ENCODE measurements around the gene ADAMTSL5.

Gene ADAMTSL5

GRCh38 chr19:1486720-1487575 is 25.9 kb downstream of the ADAMTSL5 start:
- TF ChIP-seq CTCF (conservative IDR thresholded peaks at IDR 0.05; ENCODE audit: low read length), result no peak
- DNase-seq (ENCODE audit: low read depth), result no peak
- H3K4me3 ChIP-seq (ENCODE audit: low read length), result no peak overlapping the region

- no peak for TF ChIP-seq CTCF (conservative IDR thresholded peaks at IDR 0.05; ENCODE audit: low read length)
- no peak overlapping the region for H3K4me3 ChIP-seq (ENCODE audit: low read length)
- DNase-seq (ENCODE audit: low read depth), result no peak
Observed at GRCh38 chr19:1483979-1484428, 28.8 kb downstream of the ADAMTSL5 start.

- no peak for TF ChIP-seq CTCF (conservative IDR thresholded peaks at IDR 0.05; ENCODE audit: low read length)
- no peak overlapping the region for H3K4me3 ChIP-seq (ENCODE audit: low read length)
- DNase-seq (ENCODE audit: low read depth), result no peak
Observed at GRCh38 chr19:1483131-1483978, 29.5 kb downstream of the ADAMTSL5 start.

GRCh38 chr19:1482361-1483130 is 30.3 kb downstream of the ADAMTSL5 start:
- no peak for TF ChIP-seq CTCF (conservative IDR thresholded peaks at IDR 0.05; ENCODE audit: low read length)
- DNase-seq (ENCODE audit: low read depth), result no peak

GRCh38 chr19:1481893-1482360 is 30.9 kb downstream of the ADAMTSL5 start:
- no peak for TF ChIP-seq CTCF (conservative IDR thresholded peaks at IDR 0.05; ENCODE audit: low read length)
- DNase-seq (ENCODE audit: low read depth), result no peak
- no peak overlapping the region for H3K4me3 ChIP-seq (ENCODE audit: low read length)

More at GRCh38 chr19:1482361-1483130, 30.3 kb downstream of the ADAMTSL5 start:
- no peak overlapping the region for H3K4me3 ChIP-seq (ENCODE audit: low read length)

- DNase-seq (ENCODE audit: low read depth), result no peak
- no peak overlapping the region for H3K4me3 ChIP-seq (ENCODE audit: low read length)
- TF ChIP-seq CTCF (conservative IDR thresholded peaks at IDR 0.05; ENCODE audit: low read length), result no peak
Observed at GRCh38 chr19:1481224-1481892, 31.5 kb downstream of the ADAMTSL5 start.
